ENCODE results near the gene FANCL.
"Not testable (repeated sequence)": the region's sequence is repeated elsewhere in the genome, so short reads cannot be mapped to it uniquely, and the experiment has no call there.

Gene FANCL

DNA sequence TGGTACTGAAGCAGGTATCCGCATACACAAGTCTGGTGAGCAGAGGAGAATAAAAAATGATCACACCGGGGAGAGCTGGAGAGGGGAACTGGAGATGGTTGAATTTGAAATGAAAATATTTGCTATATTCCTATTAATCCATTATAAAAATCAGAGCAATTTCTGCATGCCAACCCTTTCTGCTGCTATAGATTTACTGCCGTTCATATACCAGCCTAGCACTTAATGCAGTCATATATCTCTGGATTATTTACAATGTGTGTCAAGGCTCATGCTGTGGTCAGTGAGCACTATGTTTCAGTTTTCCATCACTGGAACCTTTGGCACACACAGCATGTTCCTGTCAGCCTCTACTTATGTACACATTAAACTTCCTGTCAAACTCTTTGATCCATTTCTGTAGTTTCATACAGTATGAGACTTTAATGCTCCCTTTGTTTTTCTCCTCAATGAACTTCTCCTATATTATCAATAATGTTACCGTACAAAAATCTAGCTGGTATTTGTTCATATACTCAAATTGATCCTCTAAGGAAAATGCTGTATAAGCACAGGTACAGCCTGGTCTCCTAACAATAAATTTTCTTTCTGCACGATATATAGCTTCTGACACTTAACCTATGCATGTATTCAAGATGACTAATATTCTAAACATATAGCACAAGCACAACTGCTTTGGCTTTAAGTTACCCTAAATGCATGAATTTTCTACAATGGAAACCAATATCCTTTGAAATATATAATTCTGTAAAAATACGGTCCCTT lies 36.7 kb downstream of the FANCL start:
- DNase-seq, result no peak

GRCh38 chr2:58203018-58203417 lies 38.1 kb downstream of the FANCL start:
- DNase-seq, result no peak

- no peak for DNase-seq
Measured at GRCh38 chr2:58202404-58202803, 38.7 kb downstream of the FANCL start.

- DNase-seq, result no peak
Measured at GRCh38 chr2:58197894-58198293, 43.2 kb downstream of the FANCL start.

GRCh38 chr2:58195662-58196061 lies 45.5 kb downstream of the FANCL start:
- DNase-seq, result no peak

DNA sequence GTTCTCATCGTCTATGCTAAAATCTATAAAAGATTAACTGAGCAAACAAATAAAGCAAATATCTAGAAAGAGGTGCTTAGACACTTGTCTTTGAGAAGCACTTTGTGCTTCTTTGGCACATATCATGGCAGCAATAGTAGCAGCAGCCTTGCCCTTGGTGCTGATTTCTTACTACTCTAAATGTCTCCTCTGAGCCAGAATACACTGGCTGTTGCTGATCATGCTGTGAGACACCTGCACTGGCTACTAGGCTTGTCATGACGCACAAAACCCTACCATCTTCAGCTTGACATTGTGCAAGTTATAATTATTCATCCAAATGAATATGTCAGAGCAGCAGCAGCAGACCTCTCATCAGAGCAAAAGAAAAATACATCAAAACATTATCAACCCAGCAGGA lies 46.7 kb downstream of the FANCL start:
- no peak for DNase-seq

GRCh38 chr2:58187022-58187421 lies 54.1 kb downstream of the FANCL start:
- DNase-seq, result not testable (repeated sequence)

DNA sequence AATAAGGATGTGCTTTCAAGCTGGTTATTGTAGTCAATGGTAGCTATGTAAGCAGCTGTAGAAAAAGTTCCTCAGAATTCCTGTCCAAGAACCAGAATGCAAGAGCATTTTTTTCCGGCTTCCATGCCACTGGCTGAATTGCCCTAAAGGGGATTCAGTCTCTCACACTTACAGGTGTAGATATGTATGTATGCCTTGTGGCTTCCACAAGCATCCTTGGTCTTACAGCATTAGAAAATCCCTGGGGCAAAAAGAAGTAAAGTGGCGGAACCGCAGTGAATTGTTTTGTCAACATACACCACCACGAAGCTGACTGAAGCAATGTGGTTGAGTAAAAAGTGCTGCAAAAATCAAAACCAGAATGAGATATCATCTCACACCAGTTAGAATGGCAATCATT lies 54.6 kb downstream of the FANCL start:
- no peak for DNase-seq

DNA sequence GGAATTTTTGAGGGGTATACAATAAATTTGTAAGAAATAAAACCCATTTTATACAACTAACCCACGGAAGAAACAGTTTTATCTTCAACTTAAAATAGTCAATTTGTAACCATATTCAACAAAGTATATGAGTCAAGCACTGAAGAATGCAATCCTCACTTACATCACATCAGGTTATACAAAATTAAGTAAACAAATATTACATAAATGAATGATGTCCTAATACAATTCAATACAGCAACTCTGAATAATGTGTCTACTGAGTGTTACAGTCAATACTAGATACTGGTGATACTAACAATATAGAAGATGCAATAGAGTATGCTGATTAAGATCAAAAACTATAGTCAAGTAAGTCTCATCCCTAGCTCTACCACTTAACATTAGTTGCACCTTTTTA lies 58.6 kb downstream of the FANCL start:
- DNase-seq, result no peak

- DNase-seq, result no peak
Measured at GRCh38 chr2:58180635-58181034, 60.5 kb downstream of the FANCL start.

GRCh38 chr2:58180175-58180574 lies 61.0 kb downstream of the FANCL start:
- not testable (repeated sequence) for DNase-seq

DNA sequence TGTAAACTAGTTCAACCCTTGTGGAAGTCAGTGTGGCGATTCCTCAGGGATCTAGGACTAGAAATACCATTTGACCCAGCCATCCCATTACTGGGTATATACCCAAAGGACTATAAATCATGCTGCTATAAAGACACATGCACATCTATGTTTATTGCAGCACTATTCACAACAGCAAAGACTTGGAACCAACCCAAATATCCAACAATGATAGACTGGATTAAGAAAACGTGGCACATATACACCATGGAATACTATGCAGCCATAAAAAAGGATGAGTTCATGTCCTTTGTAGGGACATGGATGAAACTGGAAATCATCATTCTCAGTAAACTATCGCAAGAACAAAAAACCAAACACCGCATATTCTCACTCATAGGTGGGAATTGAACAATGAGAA lies 63.9 kb downstream of the FANCL start:
- not testable (repeated sequence) for DNase-seq

DNA sequence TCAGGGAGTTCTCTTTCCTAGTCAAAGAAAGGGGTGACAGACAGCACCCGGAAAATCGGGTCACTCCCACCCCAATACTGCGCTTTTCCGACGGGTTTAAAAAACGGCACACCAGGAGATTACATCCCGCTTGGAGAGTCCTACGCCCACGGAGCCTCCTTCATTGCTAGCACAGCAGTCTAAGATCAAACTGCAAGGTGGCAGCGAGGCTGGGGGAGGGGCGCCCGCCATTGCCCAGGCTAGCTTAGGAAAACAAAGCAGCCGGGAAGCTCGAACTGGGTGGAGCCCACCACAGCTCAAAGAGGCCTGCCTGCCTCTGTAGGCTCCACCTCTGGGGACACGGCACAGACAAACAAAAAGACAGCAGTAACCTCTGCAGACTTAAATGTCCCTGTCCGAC lies 69.3 kb downstream of the FANCL start:
- DNase-seq, result not testable (repeated sequence)

DNA sequence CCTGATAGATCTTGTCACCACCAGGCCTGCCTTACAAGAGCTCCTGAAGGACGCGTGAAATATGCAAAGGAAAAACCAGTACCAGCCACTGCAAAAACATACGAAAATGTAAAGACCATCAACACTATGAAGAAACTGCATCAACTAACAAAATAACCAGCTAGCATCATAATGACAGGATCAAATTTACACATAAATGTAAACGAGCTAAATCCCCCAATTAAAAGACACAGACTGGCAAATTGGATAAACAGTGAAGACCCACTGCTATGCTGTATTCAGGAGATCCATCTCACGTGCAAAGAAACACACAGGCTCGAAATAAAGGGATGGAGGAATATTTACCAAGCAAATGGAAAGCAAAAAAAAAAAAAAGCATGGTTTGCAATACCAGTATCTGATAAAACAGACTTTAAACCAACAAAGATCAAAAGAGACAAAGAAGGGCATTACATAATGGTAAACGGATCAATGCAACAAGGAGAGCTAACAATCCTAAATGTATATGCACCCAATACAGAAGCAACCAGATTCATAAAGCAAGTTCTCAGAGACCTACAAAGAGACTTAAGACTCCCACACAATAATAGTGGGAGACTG lies 70.7 kb downstream of the FANCL start:
- DNase-seq, result not testable (repeated sequence)

- not testable (repeated sequence) for DNase-seq
Measured at GRCh38 chr2:58169845-58170244, 71.3 kb downstream of the FANCL start.

DNA sequence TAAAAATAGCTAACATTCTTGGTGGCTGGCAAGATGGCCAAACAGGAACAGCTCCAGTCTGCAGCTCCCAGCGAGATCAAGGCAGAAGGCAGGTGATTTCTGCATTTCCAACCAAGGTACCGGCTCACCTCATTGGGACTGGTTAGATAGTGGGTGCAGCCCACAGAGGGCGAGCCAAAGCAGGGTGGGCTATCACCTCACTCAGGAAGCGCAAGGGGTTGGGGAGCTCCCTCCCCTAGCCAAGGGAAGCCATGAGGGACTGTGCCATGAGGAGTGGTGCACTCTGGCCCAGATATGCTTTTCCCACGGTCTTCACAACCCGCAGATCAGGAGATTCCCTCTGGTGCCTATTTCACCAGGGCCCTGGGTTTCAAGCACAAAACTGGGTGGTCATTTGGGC lies 73.0 kb downstream of the FANCL start:
- not testable (repeated sequence) for DNase-seq

- DNase-seq, result no peak
Measured at GRCh38 chr2:58163913-58164312, 77.2 kb downstream of the FANCL start.

- no peak for DNase-seq
Measured at GRCh38 chr2:58158481-58158880, 82.6 kb downstream of the FANCL start.

DNA sequence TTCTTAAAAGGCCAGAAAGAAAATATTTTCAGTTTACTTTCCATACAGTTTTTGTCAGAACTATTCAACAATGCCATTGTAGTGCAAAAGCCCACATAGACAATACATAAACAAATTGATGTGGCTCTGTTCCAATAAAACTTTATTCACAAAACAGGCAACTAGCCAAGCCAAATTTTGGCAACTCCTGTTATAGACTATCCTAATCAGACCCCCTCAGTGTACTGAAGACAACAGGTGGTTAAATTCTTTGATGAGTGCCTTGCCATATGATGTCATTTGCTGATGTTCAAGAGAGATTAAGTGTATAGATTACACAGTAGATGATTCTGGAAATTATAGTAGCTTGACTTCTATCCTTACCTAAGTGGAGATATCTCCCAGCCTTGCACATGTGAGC lies 83.4 kb downstream of the FANCL start:
- no peak for DNase-seq

GRCh38 chr2:58156780-58157179 lies 84.3 kb downstream of the FANCL start:
- DNase-seq, result no peak

DNA sequence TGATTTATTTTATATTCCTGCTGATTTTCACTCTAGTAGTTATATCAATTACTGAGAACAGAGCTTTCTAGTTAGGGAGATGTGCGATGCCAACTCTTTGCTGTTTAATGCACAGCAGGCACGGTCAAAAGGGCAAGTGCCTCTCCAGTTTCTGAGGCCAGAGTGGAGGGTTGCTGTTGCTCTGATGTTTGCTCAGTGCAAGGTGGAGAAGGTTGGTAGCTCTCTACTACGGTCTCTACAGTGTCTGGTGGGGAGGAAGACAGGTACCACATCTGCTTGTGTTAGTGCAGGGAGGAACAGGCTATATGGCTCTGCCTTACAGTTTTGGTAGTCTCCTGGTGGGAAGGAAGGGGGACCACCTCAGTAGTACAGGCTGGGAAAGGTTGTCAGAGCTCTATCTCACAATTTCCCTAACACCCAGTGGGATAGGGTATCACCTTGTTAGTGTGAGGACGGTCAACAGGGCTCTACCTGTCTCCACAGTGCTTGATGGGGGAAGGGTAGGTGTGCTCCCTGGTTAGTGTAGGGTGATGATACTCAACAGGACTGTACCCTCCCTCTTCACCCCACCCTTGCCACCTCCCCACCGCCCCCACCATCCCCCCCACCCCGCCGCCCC lies 85.9 kb downstream of the FANCL start:
- DNase-seq, result no peak

GRCh38 chr2:58146707-58147106 lies 94.4 kb downstream of the FANCL start:
- DNase-seq, result peak; percentile 58

DNA sequence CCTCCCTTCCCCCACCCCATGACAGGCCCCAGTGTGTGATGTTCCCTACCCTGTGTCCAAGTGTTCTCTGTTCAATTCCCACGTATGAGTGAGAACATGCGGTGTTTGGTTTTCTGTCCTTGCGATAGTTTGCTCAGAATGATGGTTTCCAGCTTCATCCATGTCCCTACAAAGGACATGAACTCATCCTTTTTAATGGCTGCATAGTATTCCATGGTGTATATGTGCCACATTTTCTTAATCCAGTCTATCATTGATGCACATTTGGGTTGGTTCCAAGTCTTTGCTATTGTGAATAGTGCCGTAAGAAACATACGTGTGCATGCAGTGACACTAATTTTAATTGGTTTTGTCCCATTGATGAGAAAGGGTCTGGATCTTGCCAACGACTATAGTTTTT lies 95.4 kb downstream of the FANCL start:
- not testable (repeated sequence) for DNase-seq

DNA sequence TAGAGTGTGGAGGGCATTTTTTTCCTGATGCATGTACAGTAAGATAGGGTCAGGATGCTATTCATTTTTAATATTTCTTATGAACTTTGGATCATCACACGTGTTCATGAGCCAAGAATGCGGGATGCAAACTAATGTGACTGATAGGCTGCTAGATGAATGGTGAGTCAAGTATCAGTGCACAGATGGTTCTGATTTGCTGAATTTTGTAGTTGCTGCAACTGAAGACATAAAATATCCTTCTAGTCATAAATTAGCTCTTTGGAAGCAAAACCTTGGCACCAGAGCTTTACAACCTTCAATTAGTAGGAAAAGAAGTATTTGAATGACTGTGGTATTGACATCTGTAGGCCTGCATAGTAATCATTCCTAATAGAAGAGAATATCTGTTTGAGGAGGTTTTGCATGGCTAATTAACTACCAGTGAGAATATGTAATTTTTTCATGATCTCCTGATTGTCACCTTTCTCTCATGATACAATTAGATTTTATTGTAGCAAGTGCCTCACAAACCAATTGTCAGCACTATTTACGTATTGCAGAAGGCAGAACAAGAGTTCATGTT lies 100.5 kb downstream of the FANCL start:
- DNase-seq, result no peak

Measured in NCI-H226 (cell line).